ENCODE measurements around the gene CEBPG.

GRCh38 chr19:33388725-33389420, 15.4 kb downstream of the CEBPG start:
- TF ChIP-seq, protein P1, sequence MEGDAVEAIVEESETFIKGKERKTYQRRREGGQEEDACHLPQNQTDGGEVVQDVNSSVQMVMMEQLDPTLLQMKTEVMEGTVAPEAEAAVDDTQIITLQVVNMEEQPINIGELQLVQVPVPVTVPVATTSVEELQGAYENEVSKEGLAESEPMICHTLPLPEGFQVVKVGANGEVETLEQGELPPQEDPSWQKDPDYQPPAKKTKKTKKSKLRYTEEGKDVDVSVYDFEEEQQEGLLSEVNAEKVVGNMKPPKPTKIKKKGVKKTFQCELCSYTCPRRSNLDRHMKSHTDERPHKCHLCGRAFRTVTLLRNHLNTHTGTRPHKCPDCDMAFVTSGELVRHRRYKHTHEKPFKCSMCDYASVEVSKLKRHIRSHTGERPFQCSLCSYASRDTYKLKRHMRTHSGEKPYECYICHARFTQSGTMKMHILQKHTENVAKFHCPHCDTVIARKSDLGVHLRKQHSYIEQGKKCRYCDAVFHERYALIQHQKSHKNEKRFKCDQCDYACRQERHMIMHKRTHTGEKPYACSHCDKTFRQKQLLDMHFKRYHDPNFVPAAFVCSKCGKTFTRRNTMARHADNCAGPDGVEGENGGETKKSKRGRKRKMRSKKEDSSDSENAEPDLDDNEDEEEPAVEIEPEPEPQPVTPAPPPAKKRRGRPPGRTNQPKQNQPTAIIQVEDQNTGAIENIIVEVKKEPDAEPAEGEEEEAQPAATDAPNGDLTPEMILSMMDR (conservative IDR thresholded peaks at IDR 0.05; ENCODE audit: low read length): no peak
- TF ChIP-seq EZH2phosphoT487 (IDR thresholded peaks at IDR 0.05; ENCODE audit: borderline replicate concordance): no peak

Measured in Loucy (cell line).